Urothelium cell line (cell line): ENCODE measurements around the gene TRMT44.
A peak's percentile ranks its signal among the peaks of the same experiment; 100 is the strongest.
"Not testable (repeated sequence)": the region's sequence is repeated elsewhere in the genome, so short reads cannot be mapped to it uniquely, and the experiment has no call there.

ENCODE experiments used
- DNase-seq: peaks from one replicate; pipeline ENCODE4 v3.0.0; 2011; ENCODE audit warnings: low spot score, mixed read lengths
- FAIRE-seq: peaks from 2 replicates; lab custom pipeline; 2011; peaks lifted over from hg19 to GRCh38; lab: Jason Lieb, UNC

Gene TRMT44

GRCh38 chr4:8404791-8405515 is 35.6 kb upstream of the TRMT44 start:
- FAIRE-seq (no peak), DNase-seq (no peak)

- no peak for FAIRE-seq
Observed at GRCh38 chr4:8405516-8405875, 35.1 kb upstream of the TRMT44 start.

GRCh38 chr4:8406887-8407286 is 33.7 kb upstream of the TRMT44 start:
- DNase-seq, FAIRE-seq: not testable (repeated sequence)

More at GRCh38 chr4:8405516-8405875, 35.1 kb upstream of the TRMT44 start:
- no peak for DNase-seq

GRCh38 chr4:8407316-8407715 is 33.3 kb upstream of the TRMT44 start:
- DNase-seq = no peak
- FAIRE-seq = no peak

GRCh38 chr4:8407756-8408155 is 32.8 kb upstream of the TRMT44 start:
- DNase-seq = no peak
- no peak for FAIRE-seq

- FAIRE-seq = peak; percentile 93
- DNase-seq = no peak
Observed at GRCh38 chr4:8409264-8410065, 31.1 kb upstream of the TRMT44 start.

GRCh38 chr4:8410066-8410625 is 30.4 kb upstream of the TRMT44 start:
- FAIRE-seq = no peak
- DNase-seq = no peak

- DNase-seq (peak; percentile 74), FAIRE-seq (no peak)
Observed at GRCh38 chr4:8410641-8411271, 29.8 kb upstream of the TRMT44 start.

- FAIRE-seq = no peak
- DNase-seq = no peak
Observed at GRCh38 chr4:8411351-8412180, 29.0 kb upstream of the TRMT44 start.

- DNase-seq = no peak
Observed at GRCh38 chr4:8412288-8412687, 28.3 kb upstream of the TRMT44 start.

GRCh38 chr4:8414377-8414776 is 26.2 kb upstream of the TRMT44 start:
- FAIRE-seq = no peak
- DNase-seq = peak; percentile 42

More at GRCh38 chr4:8412288-8412687, 28.3 kb upstream of the TRMT44 start:
- FAIRE-seq = no peak

GRCh38 chr4:8417071-8417614 is 23.4 kb upstream of the TRMT44 start:
- no peak for DNase-seq
- no peak for FAIRE-seq

GRCh38 chr4:8419222-8420041 is 21.1 kb upstream of the TRMT44 start:
- DNase-seq (no peak), FAIRE-seq (peak; percentile 9)

- DNase-seq, FAIRE-seq: not testable (repeated sequence)
Observed at GRCh38 chr4:8420151-8420550, 20.4 kb upstream of the TRMT44 start.

GRCh38 chr4:8422327-8422726 is 18.2 kb upstream of the TRMT44 start:
- DNase-seq (no peak), FAIRE-seq (no peak)

- no peak for DNase-seq
- no peak for FAIRE-seq
Observed at GRCh38 chr4:8422786-8423185, 17.8 kb upstream of the TRMT44 start.

GRCh38 chr4:8427262-8427661 is 13.3 kb upstream of the TRMT44 start:
- DNase-seq = no peak
- no peak for FAIRE-seq

GRCh38 chr4:8427761-8428287 is 12.8 kb upstream of the TRMT44 start:
- no peak for DNase-seq

More at GRCh38 chr4:8427761-8428287, 12.8 kb upstream of the TRMT44 start:
- FAIRE-seq = no peak
